GM12875 (cell line): ENCODE measurements around the gene TSPYL2.

Source experiments
- H3K4me3 ChIP-seq: one replicate; pipeline ENCODE4 v1.5.1; 2011; ENCODE audit warnings: low read depth, low read length, control low read depth
- TF ChIP-seq, protein P1 (sequence below): IDR thresholded peaks from 2 replicates; pipeline ENCODE4 v1.5.1; 2011; ENCODE audit warnings: low read depth, mild to moderate bottlenecking, control low read depth, inconsistent platforms, low read length, moderate library complexity, borderline replicate concordance; ENCODE audit not compliant: insufficient read depth

Gene TSPYL2

DNA sequence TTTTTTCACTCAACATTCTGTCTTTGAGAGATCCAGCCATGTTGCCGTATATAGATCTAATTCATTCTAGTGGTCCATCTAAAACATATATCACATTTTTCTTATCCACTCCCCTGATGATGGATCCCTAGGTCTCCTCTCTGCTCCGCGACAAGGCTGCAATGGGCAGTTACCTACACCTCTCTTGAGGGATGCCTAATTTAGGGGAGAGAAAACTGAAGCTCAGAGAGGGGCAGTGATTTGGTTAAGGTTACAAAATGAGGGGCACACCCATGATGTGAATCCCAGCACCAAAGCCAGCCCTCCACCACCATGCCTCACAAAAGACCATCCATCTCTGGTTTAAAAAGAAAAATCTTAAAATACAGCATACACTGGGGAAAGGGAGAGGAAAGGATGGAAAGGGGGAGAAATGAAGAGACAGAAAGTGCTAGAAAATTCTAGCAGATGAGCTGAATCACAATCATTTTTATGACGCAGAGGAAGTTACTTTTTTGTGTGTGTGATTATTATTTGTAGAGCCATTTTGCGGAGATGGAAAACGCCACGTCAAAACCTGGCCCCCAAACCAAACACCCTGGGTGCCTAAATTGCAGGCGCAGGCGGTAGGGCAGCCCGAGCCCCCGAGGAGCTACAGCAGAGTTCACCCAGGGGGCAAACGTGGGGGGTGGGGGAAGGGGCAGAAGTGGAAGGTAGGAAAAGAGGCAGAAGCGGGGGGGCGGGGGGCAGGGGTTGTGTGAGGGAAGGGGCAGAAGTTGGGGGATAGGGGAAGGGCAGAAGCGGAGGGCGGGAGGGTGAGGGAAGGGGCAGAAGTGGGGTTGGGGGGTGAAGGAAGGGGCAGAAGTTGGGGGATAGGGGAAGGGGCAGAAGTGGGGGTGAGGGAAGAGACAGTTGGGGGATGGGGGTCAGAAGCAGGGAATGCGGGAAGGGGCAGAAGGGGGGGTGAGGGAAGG lies 1.3 kb upstream of the TSPYL2 start:
- no peak overlapping the region for H3K4me3 ChIP-seq
- TF ChIP-seq, protein P1, sequence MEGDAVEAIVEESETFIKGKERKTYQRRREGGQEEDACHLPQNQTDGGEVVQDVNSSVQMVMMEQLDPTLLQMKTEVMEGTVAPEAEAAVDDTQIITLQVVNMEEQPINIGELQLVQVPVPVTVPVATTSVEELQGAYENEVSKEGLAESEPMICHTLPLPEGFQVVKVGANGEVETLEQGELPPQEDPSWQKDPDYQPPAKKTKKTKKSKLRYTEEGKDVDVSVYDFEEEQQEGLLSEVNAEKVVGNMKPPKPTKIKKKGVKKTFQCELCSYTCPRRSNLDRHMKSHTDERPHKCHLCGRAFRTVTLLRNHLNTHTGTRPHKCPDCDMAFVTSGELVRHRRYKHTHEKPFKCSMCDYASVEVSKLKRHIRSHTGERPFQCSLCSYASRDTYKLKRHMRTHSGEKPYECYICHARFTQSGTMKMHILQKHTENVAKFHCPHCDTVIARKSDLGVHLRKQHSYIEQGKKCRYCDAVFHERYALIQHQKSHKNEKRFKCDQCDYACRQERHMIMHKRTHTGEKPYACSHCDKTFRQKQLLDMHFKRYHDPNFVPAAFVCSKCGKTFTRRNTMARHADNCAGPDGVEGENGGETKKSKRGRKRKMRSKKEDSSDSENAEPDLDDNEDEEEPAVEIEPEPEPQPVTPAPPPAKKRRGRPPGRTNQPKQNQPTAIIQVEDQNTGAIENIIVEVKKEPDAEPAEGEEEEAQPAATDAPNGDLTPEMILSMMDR, result no peak

DNA sequence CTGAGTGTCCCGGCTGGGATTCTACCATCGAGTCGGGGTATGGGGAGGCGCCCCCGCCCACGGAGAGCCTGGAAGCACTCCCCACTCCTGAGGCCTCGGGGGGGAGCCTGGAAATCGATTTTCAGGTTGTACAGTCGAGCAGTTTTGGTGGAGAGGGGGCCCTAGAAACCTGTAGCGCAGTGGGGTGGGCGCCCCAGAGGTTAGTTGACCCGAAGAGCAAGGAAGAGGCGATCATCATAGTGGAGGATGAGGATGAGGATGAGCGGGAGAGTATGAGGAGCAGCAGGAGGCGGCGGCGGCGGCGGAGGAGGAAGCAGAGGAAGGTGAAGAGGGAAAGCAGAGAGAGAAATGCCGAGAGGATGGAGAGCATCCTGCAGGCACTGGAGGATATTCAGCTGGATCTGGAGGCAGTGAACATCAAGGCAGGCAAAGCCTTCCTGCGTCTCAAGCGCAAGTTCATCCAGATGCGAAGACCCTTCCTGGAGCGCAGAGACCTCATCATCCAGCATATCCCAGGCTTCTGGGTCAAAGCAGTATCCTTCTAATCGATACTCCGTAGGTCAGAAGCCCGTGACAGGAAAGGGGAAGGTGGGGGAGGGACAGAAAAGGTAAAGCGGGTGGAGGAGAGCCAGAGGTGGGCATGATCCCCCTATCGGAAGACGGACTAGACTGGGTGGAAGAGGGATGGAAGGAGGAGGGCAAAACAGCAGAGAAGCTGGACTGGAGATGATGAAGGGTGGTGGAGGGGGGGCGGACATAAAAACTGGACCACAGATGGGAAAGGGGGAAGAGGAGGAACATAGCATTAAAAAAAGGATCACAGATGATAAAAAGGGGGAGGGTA lies 828 bp downstream of the TSPYL2 start:
- H3K4me3 ChIP-seq, result peak overlapping the region; percentile 69
- TF ChIP-seq, protein P1, result no peak

DNA sequence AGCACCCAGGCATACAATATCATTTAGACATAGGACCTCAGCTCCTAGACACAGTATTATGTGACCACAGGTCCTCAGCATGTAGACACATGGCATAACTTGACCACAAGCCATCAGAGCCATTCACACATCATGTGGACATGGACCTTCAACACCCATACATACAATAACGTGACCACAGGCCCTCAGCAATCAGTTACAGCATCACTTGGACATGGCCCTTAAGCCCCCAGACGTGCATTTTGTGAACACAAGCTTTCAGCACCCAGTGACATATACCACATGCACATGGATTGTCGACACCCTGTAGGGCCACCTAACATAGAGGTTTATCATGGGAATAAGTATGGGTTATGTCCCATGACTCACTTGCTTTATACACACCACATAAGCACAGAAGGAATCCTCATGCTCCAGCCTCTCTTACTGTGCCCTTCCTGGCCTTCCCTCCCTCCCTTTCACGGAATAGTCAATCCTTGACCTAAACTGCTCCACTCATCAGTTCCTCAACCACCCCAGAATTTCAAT lies 1.9 kb downstream of the TSPYL2 start:
- no peak overlapping the region for H3K4me3 ChIP-seq
- TF ChIP-seq, protein P1, result no peak

DNA sequence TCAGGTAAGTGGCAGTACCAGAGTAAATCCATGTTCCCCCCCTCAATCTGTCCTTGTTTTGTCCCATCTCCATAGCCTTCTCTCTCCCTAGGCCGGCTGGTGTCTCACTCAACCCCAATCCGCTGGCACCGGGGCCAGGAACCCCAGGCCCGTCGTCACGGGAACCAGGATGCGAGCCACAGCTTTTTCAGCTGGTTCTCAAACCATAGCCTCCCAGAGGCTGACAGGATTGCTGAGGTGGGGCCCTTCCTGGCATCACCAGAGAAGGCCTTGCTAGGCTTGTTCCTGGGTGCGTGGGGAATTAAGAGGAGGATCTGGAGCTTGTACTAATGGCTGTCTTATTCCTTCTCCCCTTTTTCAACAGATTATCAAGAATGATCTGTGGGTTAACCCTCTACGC lies 2.7 kb downstream of the TSPYL2 start:
- no peak overlapping the region for H3K4me3 ChIP-seq
- TF ChIP-seq, protein P1, result no peak

DNA sequence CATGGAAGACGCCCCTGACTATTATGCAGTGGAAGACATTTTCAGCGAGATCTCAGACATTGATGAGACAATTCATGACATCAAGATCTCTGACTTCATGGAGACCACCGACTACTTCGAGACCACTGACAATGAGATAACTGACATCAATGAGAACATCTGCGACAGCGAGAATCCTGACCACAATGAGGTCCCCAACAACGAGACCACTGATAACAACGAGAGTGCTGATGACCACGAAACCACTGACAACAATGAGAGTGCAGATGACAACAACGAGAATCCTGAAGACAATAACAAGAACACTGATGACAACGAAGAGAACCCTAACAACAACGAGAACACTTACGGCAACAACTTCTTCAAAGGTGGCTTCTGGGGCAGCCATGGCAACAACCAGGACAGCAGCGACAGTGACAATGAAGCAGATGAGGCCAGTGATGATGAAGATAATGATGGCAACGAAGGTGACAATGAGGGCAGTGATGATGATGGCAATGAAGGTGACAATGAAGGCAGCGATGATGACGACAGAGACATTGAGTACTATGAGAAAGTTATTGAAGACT lies 3.6 kb downstream of the TSPYL2 start:
- no peak overlapping the region for H3K4me3 ChIP-seq
- TF ChIP-seq, protein P1, result no peak

DNA sequence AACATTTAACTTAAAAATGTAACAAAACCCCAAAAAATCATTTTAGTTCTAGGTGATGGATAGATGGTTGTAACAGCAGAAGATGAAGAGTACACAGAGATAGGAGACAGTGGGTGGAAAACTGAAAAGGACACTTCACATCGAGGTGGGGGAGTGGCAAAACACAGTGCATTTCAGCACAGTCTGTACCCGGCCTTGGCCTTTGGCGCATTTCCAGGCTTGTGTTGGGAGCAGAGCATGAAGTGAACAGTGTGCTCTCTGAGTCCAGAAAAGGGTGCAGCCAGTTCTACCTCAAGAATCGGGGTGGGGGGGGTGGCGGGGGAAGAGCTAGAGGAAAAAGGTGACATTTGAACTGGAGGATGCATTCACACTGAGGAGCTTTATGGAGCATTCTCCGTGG lies 4.3 kb downstream of the TSPYL2 start:
- H3K4me3 ChIP-seq, result no peak overlapping the region

More for the DNA sequence above, 4.3 kb downstream of the TSPYL2 start:
- TF ChIP-seq, protein P1, result no peak
